Measurements from ENCODE around the gene TP63. TPM values are rescaled to one million over a fixed set of nuclear protein-coding genes. Genes with fewer than 3 reads are reported as not detected.

TP63 gene
- total RNA-seq, 1 experiment from 2014 or later, result not detected

GRCh38 chr3:189820365-189820720 is 189.2 kb downstream of the TP63 start:
- H3K79me1 ChIP-seq (ENCODE audit: insufficient read depth, low read depth, low read length, poor library complexity, severe bottlenecking), result no peaks in the 10 kb centered on the region
- TF ChIP-seq, protein P1, sequence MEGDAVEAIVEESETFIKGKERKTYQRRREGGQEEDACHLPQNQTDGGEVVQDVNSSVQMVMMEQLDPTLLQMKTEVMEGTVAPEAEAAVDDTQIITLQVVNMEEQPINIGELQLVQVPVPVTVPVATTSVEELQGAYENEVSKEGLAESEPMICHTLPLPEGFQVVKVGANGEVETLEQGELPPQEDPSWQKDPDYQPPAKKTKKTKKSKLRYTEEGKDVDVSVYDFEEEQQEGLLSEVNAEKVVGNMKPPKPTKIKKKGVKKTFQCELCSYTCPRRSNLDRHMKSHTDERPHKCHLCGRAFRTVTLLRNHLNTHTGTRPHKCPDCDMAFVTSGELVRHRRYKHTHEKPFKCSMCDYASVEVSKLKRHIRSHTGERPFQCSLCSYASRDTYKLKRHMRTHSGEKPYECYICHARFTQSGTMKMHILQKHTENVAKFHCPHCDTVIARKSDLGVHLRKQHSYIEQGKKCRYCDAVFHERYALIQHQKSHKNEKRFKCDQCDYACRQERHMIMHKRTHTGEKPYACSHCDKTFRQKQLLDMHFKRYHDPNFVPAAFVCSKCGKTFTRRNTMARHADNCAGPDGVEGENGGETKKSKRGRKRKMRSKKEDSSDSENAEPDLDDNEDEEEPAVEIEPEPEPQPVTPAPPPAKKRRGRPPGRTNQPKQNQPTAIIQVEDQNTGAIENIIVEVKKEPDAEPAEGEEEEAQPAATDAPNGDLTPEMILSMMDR (conservative IDR thresholded peaks at IDR 0.05), result no peak
- H3K9me3 Mint-ChIP-seq, result no peaks in the 10 kb centered on the region
- no peaks in the 10 kb centered on the region for H4K20me1 ChIP-seq (ENCODE audit: control insufficient read depth, insufficient read depth, insufficient read length)
- no peak for DNase-seq
- no peak overlapping the region for H3K27ac Mint-ChIP-seq
- no peak overlapping the region for H2AFZ ChIP-seq (ENCODE audit: low read length)
- H4K8ac ChIP-seq (replicated peaks; ENCODE audit: insufficient read length, low read depth, low read length), result no peak overlapping the region
- H3K4me3 Mint-ChIP-seq, result no peak overlapping the region
- H3K56ac ChIP-seq (ENCODE audit: insufficient read length, low read depth, low read length), result no peak overlapping the region
- H3K79me2 ChIP-seq (ENCODE audit: insufficient read depth, low read length), result no peaks in the 10 kb centered on the region
- no peak overlapping the region for H3K27ac ChIP-seq (ENCODE audit: insufficient read length, low read depth, low read length)
- no peak overlapping the region for H3K18ac ChIP-seq (ENCODE audit: insufficient read length, low read depth, low read length)
- WGBS (ENCODE audit: extremely low coverage, insufficient read length, low lambda C conversion rate), result no CpG with 5 or more reads among the region's 2 CpGs
- no peak overlapping the region for H3K9ac ChIP-seq (ENCODE audit: extremely low read depth, insufficient read length, low read length)
- no peak overlapping the region for H2BK12ac ChIP-seq (ENCODE audit: insufficient read length, low read depth, low read length)
- no peak overlapping the region for H2BK15ac ChIP-seq (ENCODE audit: low read depth, low read length)
- H3K23me2 ChIP-seq (ENCODE audit: insufficient read length, low read depth, low read length, poor library complexity, severe bottlenecking), result no peaks in the 10 kb centered on the region
- H3K23ac ChIP-seq (ENCODE audit: insufficient read length, low read depth, low read length), result no peak overlapping the region
- no peaks in the 10 kb centered on the region for H3K27me3 ChIP-seq (ENCODE audit: insufficient read depth, low read length)
- H2BK20ac ChIP-seq (ENCODE audit: low read depth, low read length, poor library complexity, severe bottlenecking), result no peak overlapping the region
- no peak overlapping the region for H2BK120ac ChIP-seq (ENCODE audit: low read depth, low read length, poor library complexity, severe bottlenecking)
- H3K4me1 ChIP-seq (ENCODE audit: insufficient read depth, low read length), result no peaks in the 10 kb centered on the region
- no peak overlapping the region for H3K4ac ChIP-seq (ENCODE audit: low read depth, low read length)
- H3K36me3 Mint-ChIP-seq (ENCODE audit: insufficient read depth in 1 of 3, low read depth in 3 of 3), result no peaks in the 10 kb centered on the region
- H2AK5ac ChIP-seq (ENCODE audit: insufficient read length, low read length), result no peak overlapping the region
- no peak overlapping the region for H3K4me2 ChIP-seq (ENCODE audit: insufficient read depth, insufficient read length, low read length)
- no peaks in the 10 kb centered on the region for H3K9me3 ChIP-seq (ENCODE audit: control insufficient read depth, low read depth, low read length)
- H4K5ac ChIP-seq (ENCODE audit: insufficient read length, low read depth, low read length), result no peak overlapping the region
- no peak overlapping the region for H3K14ac ChIP-seq (ENCODE audit: insufficient read depth, low read length)
- H4K91ac ChIP-seq (ENCODE audit: insufficient read length, low read depth, low read length), result no peak overlapping the region
- H2BK5ac ChIP-seq (ENCODE audit: insufficient read length, low read length), result no peak overlapping the region
- H3K27me3 Mint-ChIP-seq (ENCODE audit: low read depth), result no peaks in the 10 kb centered on the region; the same call in 1 of the 2 replicates
- no peak overlapping the region for H3T11ph ChIP-seq (ENCODE audit: low read length)
- H3K4me1 Mint-ChIP-seq, result peaks cover 9 to 27% of the 10 kb centered on the region in 2 experiments

Data from H9 (cell line).